Retinal pigment epithelial cell (primary cell): ENCODE data around the gene CENPF.

Experiments
- DNase-seq: peaks from one replicate; pipeline ENCODE4 v3.0.0-alpha.2; 2010; ENCODE audit warnings: low read depth
- H3K4me3 ChIP-seq: 2 replicates; pipeline ENCODE4 v1.5.1; 2011; ENCODE audit warnings: mild to moderate bottlenecking, low read length, control low read depth, moderate library complexity
- TF ChIP-seq, protein P1 (sequence below): conservative IDR thresholded peaks from 2 replicates; pipeline ENCODE4 v1.5.1; 2011; ENCODE audit warnings: low read depth, low read length, control low read depth, inconsistent platforms

CENPF gene

DNA sequence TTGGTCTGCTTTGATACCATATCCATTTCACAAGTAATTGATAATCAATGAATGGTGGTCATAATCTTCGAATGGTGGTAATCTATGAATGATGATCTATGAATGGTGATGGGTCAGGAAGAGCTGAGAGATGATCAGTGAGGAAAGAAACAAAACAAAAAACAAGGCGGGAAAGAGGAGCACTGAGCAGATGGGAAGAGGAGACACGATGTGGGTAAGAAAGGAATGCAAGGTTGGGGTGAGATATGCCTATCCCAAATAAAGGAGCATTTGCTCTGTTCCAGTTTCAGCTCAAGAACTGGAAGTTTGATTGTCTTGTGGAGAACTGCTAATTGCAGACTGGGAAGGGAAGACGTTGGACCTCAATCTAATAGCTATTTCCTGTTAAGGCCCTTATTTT is 73.8 kb downstream of the CENPF start:
- TF ChIP-seq, protein P1, sequence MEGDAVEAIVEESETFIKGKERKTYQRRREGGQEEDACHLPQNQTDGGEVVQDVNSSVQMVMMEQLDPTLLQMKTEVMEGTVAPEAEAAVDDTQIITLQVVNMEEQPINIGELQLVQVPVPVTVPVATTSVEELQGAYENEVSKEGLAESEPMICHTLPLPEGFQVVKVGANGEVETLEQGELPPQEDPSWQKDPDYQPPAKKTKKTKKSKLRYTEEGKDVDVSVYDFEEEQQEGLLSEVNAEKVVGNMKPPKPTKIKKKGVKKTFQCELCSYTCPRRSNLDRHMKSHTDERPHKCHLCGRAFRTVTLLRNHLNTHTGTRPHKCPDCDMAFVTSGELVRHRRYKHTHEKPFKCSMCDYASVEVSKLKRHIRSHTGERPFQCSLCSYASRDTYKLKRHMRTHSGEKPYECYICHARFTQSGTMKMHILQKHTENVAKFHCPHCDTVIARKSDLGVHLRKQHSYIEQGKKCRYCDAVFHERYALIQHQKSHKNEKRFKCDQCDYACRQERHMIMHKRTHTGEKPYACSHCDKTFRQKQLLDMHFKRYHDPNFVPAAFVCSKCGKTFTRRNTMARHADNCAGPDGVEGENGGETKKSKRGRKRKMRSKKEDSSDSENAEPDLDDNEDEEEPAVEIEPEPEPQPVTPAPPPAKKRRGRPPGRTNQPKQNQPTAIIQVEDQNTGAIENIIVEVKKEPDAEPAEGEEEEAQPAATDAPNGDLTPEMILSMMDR = no peak
- no peak for DNase-seq

DNA sequence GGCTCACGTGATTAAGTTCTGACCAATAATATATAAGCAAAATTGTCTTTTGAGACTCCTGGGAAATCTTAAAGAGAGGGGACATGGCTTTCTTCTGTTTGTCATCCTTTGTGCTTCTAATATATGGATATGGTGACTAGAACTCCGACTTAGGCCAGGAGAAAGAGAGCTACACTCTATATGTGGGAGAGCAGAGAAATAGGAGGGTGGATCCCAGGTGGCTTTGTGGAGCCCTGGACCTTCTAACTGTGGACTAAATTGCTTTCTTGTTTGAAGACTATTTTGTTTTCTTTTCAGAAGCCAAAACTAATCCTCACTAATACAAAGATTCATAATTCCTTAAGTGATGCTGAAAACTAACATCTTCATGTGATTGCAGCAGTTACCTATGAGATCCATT is 75.0 kb downstream of the CENPF start:
- no peak overlapping the region for H3K4me3 ChIP-seq
- no peak for DNase-seq
- TF ChIP-seq, protein P1 = no peak

More for the DNA sequence above, 73.8 kb downstream of the CENPF start:
- no peak overlapping the region for H3K4me3 ChIP-seq

DNA sequence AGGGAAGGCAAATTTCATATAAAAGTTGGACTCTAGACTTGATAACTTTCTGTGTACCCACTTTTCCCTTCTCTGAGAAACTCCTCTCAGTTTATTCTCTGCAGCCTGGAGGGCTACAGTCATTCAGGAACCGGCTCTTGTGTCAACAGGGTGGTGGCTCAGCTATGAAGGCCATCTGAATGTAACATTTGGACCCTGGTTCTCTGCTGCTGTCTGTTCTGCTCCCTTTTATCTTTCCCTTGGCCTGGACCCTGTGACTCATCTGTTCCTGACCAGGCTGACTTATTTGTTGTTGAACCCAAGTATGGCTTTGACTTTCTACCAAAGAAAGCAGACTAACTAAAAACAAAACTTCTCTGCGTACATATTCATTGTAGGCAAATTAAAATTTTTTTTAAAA is 75.4 kb downstream of the CENPF start:
- DNase-seq = no peak
- TF ChIP-seq, protein P1 = no peak
- H3K4me3 ChIP-seq = no peak overlapping the region

DNA sequence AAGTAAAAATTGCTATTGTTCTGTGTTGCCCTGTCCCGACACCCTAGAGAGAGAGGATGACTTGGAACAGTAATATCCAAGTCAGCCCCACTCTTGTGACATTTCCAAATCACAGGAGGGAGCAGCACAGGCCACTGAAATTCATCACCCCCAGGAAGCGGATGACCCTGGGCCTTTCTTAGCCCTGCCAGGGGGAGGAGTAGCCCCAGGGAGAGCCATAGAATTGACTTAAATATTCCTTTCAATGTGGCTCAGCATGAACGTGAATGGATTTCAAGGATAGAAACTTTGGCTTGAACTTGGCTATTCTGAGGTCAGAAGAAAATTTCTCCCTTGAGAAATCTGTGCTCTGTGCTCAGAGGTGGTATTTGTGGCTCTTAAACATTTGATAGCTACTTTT is 80.6 kb downstream of the CENPF start:
- no peak overlapping the region for H3K4me3 ChIP-seq
- TF ChIP-seq, protein P1 = no peak
- DNase-seq = no peak

DNA sequence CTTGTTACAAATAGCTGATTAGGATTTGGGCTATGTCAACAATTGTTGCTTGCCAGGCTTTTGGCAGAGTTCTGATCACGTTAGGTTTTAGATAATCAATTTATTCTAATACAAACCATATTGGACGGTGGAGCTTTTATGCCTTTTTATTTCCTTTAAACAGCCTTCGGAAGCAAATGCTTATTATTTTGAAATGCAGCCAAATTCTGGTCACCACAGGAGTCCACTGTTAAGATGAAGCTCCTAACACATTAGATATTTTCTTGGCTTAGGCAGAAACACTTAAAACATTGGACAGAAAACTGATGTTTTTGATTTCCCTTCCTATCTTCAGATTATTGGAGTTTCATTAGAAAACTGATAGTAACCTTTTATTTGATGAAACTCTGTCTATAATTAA is 82.9 kb downstream of the CENPF start:
- no peak overlapping the region for H3K4me3 ChIP-seq
- TF ChIP-seq, protein P1 = no peak
- no peak for DNase-seq

DNA sequence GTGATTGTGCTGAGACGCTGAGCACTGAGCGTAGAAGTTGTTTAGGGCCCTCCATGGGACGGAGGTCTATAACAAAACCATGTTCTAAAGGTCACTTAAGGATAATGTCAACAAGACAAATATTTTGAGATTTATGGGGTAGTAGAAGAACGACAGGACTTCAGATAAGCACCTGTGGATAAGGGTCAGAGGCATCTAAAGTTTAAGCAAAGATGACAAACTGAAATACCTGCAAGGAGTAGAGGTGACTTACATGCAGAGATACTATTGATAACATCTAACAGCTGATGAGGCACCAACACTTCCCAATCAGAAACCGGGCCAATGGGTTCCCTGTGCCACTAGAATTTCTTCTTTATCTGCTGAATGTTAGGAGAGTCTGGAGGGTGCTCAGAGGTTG is 83.5 kb downstream of the CENPF start:
- no peak for DNase-seq
- H3K4me3 ChIP-seq = no peak overlapping the region
- TF ChIP-seq, protein P1 = no peak

DNA sequence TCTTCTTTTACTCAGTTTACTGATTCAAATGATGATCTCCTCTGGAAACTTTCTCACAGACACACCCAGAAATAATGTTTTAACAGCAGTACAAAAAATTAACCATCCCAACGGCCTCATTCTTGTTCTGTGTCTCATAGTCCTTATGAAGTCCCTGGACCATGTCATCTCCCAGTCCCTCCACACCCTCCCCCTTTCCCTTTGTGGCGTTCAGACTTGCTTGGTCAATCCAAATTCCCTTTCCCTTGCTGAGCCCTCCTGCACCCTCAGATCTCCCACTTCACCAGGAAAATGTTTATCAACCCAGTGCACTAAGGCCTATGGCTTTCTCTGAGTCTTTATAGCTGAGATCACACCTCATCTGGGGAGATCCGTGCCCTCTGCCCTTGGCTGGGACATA is 85.9 kb downstream of the CENPF start:
- TF ChIP-seq, protein P1 = no peak
- DNase-seq = no peak

More for the DNA sequence above, 85.9 kb downstream of the CENPF start:
- H3K4me3 ChIP-seq = no peak overlapping the region
